ENCODE data around the gene SYNPO2.

GRCh38 chr4:118955515-118955914 is 66.9 kb downstream of the SYNPO2 start:
- TF ChIP-seq EZH2phosphoT487 (IDR thresholded peaks at IDR 0.05) (no peak), CTCF (IDR thresholded peaks at IDR 0.05) (no peak)
